ENCODE results near the gene TFCP2. TPM values are rescaled to one million over a fixed set of nuclear protein-coding genes. Genes with fewer than 3 reads are reported as not detected.

The TFCP2 gene, protein sequence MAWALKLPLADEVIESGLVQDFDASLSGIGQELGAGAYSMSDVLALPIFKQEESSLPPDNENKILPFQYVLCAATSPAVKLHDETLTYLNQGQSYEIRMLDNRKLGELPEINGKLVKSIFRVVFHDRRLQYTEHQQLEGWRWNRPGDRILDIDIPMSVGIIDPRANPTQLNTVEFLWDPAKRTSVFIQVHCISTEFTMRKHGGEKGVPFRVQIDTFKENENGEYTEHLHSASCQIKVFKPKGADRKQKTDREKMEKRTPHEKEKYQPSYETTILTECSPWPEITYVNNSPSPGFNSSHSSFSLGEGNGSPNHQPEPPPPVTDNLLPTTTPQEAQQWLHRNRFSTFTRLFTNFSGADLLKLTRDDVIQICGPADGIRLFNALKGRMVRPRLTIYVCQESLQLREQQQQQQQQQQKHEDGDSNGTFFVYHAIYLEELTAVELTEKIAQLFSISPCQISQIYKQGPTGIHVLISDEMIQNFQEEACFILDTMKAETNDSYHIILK
- total RNA-seq (2022; extraction: Qiagen RNA extraction): 17.1 to 20.8 TPM (median 18.9 TPM) in 5 replicates

DNA sequence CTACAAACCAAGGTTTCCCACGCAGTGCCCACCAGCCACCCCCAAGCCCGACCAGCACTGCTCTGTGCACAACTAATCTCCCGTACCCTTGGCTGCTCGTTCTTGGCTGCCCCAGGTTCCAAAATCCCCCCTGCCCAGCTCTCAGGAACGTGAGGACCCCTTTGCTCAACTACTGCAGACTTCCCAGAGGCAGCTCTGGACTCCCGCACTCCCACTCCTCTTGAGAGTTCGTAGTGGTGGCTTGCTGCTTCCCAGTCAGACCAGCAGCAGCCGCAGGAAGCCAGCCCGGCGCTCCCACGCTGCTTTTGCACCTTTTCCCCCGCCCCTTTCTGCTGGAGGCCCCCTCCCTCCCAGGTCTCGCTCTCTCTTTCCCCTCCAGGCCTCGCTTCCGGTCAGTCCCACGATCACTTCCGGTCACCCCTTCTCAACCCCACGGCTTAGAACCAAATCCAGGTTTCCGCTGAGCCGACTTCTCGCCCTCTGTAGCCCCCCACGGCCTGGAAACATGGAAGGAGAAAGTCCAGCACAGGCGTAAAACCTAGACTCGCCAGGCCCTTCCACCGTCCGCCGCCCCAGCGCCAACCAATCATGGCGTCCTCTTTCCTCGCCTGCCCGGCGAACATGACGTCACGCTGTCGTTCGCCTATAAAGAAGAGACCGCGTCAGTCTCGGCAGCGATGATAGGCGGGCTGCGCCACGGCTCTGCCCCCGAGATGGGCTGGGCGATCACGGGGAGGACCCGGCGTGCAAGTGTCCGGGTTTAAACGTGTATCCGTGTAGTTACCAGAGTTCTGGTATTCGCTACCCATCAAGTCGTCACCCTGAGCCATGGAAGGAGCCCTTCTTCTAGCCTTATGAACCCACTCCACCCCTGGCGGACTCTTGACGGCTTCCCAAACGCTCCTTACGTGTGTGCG is at the start of gene TFCP2:
Gene TFCP2 (minus strand): TSS at position 621 of the 917 bp plus-strand sequence. CDS start 713 bp downstream, outside the sequence.

DNA sequence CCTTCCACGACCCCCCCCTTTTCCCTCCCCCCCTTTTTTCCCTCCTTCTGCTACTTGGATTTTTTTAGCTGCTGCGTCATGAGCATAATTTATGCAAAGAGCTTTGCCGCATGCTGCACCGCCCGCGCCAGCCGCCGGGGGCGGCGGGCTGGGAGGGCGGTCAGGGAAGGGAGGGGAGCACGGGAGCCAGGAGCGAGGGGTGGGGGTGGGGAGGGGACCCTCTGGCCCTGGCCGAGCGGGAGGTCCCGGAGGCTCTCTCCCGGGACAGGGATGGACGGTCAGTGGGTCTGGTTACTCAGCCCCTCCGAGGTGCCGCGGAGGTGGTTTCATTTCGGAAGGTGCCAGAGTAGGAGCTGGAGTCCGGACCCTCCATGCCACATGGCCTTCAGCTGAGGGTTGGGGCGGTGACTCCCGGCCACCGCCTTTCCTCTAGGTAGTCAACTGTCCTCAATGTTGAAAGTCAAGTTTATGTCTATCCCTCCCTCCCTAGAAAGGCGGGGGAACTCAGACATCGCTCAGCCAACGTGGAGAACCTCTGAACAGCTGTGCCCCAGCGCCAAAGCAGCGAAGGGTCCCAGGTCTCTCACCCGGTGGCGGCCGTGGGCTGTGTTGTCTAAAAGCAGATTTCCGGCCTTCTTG is 45.2 kb upstream of the TFCP2 start, which contains the start of gene POU6F1:
Gene POU6F1 (minus strand): TSS at position 95 of the 639 bp plus-strand sequence. CDS start 11,226 bp downstream, outside the sequence.

DNA sequence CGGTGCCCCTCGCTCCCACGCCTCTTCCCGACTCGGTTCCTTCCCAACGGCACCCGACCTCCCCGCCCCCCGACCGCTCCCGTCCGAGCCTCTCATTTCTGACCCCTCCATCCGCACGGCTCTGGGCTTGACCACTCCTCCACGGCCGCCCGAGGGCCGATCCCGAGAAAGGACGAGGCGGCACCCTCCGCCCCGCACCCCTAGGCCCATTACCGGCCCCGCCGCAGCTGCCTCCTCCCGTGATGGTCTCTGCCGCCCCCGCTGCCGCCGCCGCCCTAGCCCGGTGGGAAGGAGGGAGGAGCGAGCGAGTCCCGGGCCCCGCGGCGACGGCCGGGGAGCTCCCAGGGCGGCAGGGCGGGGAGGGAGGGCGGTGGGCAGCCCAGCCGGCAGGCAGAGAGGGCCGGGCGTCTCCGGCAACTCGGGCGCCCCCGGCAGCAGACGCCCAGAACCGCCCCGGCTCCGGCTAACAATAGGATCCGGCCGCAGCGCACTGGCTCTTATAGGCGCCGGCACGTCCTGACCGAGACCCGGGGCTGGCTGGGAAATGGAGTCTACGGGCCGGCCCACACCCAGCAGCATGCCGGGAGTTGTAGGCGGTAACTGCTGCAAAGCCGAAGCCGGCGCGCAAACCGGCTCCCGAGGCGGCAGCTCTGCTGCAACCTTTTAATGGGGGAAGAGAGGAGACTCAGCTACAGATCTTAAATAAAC is 89.7 kb downstream of the TFCP2 start, which contains the start of gene CSRNP2:
Gene CSRNP2 (minus strand): TSS at position 471 of the 708 bp plus-strand sequence. CDS start 7,035 bp downstream, outside the sequence.

DNA sequence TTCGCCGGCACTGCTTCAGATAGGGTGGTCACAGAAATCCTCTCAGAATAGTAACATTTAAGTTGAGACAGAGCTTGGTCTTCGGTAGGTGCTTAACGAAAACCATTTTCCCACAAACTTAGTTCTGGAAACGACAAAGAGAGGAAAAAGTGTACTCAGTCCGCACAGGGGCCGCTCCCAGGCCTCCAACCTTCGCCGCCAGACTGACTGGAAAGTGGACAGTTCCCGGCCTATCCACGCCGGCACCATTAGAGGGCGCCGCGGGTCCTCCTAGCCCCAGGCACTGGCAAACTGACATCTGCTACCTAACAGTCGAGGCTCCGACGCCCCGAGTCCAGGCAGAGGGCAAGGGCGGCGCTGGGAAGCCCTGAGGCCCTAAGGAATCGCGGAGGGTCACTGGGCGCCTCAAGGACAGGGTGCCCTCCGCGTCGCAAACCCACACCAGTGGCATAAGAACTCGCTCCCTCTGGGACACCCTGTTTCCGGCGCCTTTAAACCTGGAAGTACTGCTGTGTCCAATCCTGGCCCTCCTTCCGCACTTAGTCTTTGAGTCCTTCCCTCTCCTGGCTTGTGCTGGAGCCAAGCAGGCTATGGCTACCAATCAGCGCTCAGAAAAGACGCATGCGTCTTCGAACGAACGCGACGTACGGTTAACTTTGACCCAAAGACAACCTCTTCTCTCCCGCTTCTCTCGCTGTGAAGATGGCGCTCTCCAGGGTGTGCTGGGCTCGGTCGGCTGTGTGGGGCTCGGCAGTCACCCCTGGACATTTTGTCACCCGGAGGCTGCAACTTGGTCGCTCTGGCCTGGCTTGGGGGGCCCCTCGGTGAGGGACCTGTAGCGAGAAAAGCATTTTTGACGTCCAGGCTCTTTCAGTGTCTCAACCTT is 125.0 kb downstream of the TFCP2 start, which contains the start of gene LETMD1:
Gene LETMD1 (plus strand): TSS at position 673 of the 886 bp plus-strand sequence. CDS start 30 bp downstream, at position 703.

Other genes with a start within 250 kb of the TFCP2 start
- not detected in 5 replicates for gene HIGD1C, start 220.6 kb downstream of the TFCP2 start, total RNA-seq (2022; extraction: Qiagen RNA extraction)
- gene SLC11A2, start 146.8 kb downstream of the TFCP2 start, total RNA-seq (2022; extraction: Qiagen RNA extraction): 17.7 to 23.4 TPM (median 21.0 TPM) in 5 replicates
- gene LETMD1, start 124.8 kb downstream of the TFCP2 start, total RNA-seq (2022; extraction: Qiagen RNA extraction): 20.1 to 25.9 TPM (median 23.9 TPM) in 5 replicates
- gene CSRNP2, start 89.5 kb downstream of the TFCP2 start, total RNA-seq (2022; extraction: Qiagen RNA extraction): 11.0 to 13.9 TPM (median 12.8 TPM) in 5 replicates
- 1.0 to 3.4 TPM (median 1.6 TPM) in 5 replicates for gene POU6F1, start 44.9 kb upstream of the TFCP2 start, total RNA-seq (2022; extraction: Qiagen RNA extraction)
- 319 to 364 TPM (median 325 TPM) in 5 replicates for gene DAZAP2, start 65.7 kb upstream of the TFCP2 start, total RNA-seq (2022; extraction: Qiagen RNA extraction)
- gene SMAGP, start 97.3 kb upstream of the TFCP2 start, total RNA-seq (2022; extraction: Qiagen RNA extraction): 25.3 to 26.0 TPM (median 25.8 TPM) in 5 replicates
- 0.07 to 0.15 TPM (median 0.13 TPM) in 5 replicates for gene BIN2, start 151.0 kb upstream of the TFCP2 start, total RNA-seq (2022; extraction: Qiagen RNA extraction)
- not detected in 5 replicates for gene CELA1, start 173.5 kb upstream of the TFCP2 start, total RNA-seq (2022; extraction: Qiagen RNA extraction)
- gene GALNT6, start 218.3 kb upstream of the TFCP2 start, total RNA-seq (2022; extraction: Qiagen RNA extraction): 2.4 to 3.8 TPM (median 3.2 TPM) in 5 replicates

Measured in A549 treated with Mapracorat at 1 μM for 4 hours (cell line).